Measurements from ENCODE around the gene ZP1. TPM values are rescaled to one million over a fixed set of nuclear protein-coding genes. Genes with fewer than 3 reads are reported as not detected.

The ZP1 gene
- total RNA-seq = 2.1 and 4.2 TPM in 2 replicates

DNA sequence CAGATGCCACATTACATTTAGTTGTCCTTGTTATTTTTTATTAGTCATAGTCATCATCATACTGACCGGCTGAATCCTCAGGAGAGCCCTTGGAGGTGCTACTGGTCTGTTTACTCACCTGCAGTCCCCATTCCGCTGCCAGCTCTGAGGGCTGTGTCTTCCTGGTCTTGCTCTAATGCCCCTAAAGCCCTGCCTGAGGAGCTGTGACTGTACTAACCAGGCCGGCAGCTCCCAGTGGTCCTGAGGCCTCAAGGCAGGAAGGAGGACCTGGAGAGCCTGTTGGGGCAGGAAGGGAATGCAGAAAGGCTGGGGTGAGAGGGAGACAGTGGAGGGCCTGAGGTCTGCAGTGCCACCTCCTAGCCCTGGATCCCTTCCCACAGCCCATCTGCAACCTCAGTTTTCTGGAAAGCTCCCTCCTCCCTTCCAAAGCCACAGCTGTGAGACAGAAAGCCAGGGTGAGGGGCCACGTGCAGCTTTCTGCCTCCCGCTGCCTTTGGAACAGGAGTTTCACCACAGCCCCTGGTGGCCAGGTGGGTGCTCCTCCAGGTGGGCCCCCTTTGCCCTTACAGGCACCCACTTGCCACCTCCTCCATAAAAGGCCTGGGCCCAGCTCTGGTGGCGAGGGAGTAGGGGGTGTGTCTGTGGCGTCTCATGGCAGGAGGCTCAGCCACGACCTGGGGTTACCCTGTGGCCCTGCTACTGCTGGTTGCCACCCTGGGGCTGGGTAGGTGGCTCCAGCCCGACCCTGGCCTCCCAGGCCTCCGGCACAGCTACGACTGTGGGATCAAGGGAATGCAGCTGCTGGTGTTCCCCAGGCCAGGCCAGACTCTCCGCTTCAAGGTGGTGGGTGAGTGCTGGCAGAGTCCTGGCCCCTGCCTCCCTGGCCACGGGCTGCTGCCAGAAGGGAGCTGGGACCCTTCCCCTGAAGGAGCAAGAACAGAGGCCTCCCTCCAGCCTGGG, at the start of gene ZP1:
Gene ZP1, plus strand, starts transcription at position 632 of the 960 bp plus-strand sequence. Its CDS starts 20 bp downstream, at position 652.

DNA sequence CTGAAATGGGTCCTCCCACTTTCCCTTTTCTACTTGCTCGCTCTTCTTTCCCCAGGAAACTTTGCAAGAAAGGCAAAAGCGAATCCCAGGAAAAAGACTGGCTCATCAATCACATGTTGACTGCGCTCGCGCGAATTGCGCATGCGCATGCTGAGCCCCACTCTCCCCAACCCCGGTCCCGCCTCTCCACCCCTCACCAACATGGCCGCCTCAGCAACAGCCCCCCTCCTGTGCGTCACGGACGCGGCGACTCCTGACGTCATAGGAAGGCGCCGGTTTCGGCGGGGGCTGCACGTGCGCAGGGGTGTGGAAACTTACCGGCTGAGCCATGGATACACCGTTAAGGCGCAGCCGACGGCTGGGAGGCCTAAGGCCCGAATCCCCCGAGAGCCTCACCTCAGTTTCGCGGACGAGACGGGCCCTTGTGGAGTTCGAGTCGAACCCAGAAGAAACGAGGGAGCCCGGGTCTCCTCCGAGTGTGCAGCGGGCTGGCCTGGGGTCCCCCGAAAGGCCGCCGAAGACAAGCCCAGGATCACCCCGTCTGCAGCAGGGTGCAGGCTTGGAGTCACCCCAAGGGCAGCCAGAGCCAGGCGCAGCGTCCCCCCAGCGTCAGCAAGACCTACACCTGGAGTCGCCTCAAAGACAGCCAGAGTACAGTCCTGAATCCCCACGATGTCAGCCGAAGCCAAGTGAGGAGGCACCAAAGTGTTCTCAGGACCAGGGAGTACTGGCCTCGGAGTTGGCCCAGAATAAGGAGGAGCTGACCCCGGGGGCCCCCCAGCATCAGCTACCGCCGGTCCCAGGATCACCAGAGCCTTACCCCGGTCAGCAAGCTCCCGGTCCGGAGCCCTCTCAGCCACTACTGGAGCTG, 25.3 kb upstream of the ZP1 start, which contains the start of gene CCDC86:
Gene CCDC86, plus strand, starts transcription at position 317 of the 871 bp plus-strand sequence. Its CDS starts 12 bp downstream, at position 329.

GRCh38 chr11:60855726-60856633, 11.4 kb upstream of the ZP1 start, which contains the start of gene PTGDR2:
Gene PTGDR2, minus strand, starts transcription at chr11:60855950. Its CDS starts 2,228 bp downstream, at chr11:60853722.

DNA sequence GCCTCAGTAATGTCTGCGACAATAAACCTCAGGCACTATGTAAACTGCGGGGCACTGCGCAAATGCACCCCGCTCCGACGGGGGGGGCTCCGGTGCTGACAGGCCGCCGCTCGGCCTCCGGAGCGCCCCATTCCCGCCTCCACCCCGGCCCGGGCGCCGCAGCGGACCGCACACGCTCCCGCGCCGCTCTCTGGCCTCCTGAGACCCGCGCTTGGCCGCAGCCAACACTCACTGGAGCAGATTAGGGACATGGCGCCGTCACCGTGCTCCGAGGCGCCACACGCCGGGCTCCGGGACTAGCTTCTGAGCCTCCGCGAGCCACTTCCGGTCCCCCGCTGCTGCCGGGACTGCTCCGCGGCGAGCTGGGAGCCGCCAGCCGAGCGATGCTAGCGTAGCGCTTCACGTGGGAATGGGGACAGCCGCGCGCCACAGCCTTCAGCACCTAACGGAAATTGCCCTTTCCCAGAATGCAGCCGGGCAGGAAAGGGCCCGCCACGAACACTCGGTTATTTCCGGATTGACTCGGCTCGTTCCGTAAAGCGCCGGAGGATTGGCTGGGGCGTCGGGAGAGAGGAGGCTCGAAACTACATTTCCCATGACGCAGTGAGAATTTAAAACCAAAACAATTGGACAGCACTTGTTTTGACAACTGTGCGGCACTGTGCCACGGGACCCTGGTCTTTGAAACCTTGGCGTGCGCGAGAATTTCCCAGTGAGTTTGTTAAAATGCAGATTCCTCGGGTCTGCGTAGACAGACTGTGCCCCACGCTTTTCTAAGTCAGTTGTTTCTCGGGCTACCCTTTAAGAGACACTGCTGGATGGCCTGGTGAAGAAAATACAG, 39.0 kb downstream of the ZP1 start, which contains the start of gene PRPF19:
Gene PRPF19, minus strand, starts transcription at position 454 of the 841 bp plus-strand sequence. Its CDS starts 203 bp downstream, at position 251.

GRCh38 chr11:60913793-60914632, 46.7 kb downstream of the ZP1 start, which contains the start of gene TMEM109:
Gene TMEM109, plus strand, starts transcription at chr11:60914158. Its CDS starts 5,536 bp downstream, at chr11:60919694.

GRCh38 chr11:60924110-60924905, 57.0 kb downstream of the ZP1 start, which contains the start of gene TMEM132A:
Gene TMEM132A, plus strand, starts transcription at chr11:60924460. Its CDS starts 174 bp downstream, at chr11:60924634.

Other genes with a start within 250 kb of the ZP1 start
- not detected in 2 replicates for gene MS4A8, start 167.9 kb upstream of the ZP1 start, total RNA-seq
- not detected in 2 replicates for gene MS4A18, start 142.8 kb upstream of the ZP1 start, total RNA-seq
- not detected in 2 replicates for gene MS4A15, start 110.7 kb upstream of the ZP1 start, total RNA-seq
- gene MS4A10, start 82.2 kb upstream of the ZP1 start, total RNA-seq = not detected in 2 replicates
- 9.9 and 24.3 TPM in 2 replicates for gene CCDC86, start 25.4 kb upstream of the ZP1 start, total RNA-seq
- gene PTGDR2, start 11.6 kb upstream of the ZP1 start, total RNA-seq = 0.19 and 2.3 TPM in 2 replicates
- gene PRPF19, start 39.0 kb downstream of the ZP1 start, total RNA-seq = 31.9 and 54.1 TPM in 2 replicates
- gene TMEM109, start 46.6 kb downstream of the ZP1 start, total RNA-seq = 21.4 and 34.1 TPM in 2 replicates
- 9.0 and 34.4 TPM in 2 replicates for gene TMEM132A, start 56.9 kb downstream of the ZP1 start, total RNA-seq
- gene SLC15A3, start 84.6 kb downstream of the ZP1 start, total RNA-seq = 4.0 and 18.0 TPM in 2 replicates
- not detected in 2 replicates for gene CD6, start 104.1 kb downstream of the ZP1 start, total RNA-seq
- gene CD5, start 234.9 kb downstream of the ZP1 start, total RNA-seq = not detected in 2 replicates